A673 (cell line): ENCODE results near the gene GPRC5C. TPM values are rescaled to one million over a fixed set of nuclear protein-coding genes. Genes with fewer than 3 reads are reported as not detected.

ENCODE experiments used
- BruUV-seq: library from RNA; stranded (reverse); fragments of 400-500 nt; replicated peaks from 2 replicates; lab custom pipeline; 2021; lab: Mats Ljungman, UMichigan
- CTCF ChIA-PET: fragments of 300-600 bp; sonication (Branson Sonifier 250); formaldehyde crosslinking; loops from one replicate; lab custom pipeline; 2022; ENCODE audit warnings: antibody characterized with exemption; lab: Charles Lee
- POLR2A ChIA-PET: fragments of 300-600 bp; sonication (Branson Sonifier 250); formaldehyde crosslinking; loops from one replicate; lab custom pipeline; 2022; ENCODE audit warnings: antibody characterized with exemption; ENCODE audit not compliant: low non-redundant PET; lab: Charles Lee
- DNase-seq: peaks from one replicate; pipeline ENCODE4 v3.0.0-alpha.2; 2015; ENCODE audit warnings: low spot score
- H3K27ac ChIP-seq: fragments of 200-600 bp; sonication (generic); 2 replicates; pipeline ENCODE4 v1.5.1; 2016; ENCODE audit warnings: mixed run types, low read depth, mild to moderate bottlenecking, mixed read lengths, antibody characterized with exemption, low read length; ENCODE audit not compliant: poor library complexity, severe bottlenecking
- H3K27me3 ChIP-seq: fragments of 200-600 bp; sonication (generic); replicated peaks from 2 replicates; pipeline ENCODE4 v1.6.1; 2017; ENCODE audit warnings: mixed run types, low read depth, mild to moderate bottlenecking, mixed read lengths, antibody characterized with exemption, low read length; ENCODE audit not compliant: insufficient read depth, poor library complexity
- H3K36me3 ChIP-seq: fragments of 200-600 bp; sonication (generic); 2 replicates; pipeline ENCODE4 v1.6.1; 2016; ENCODE audit warnings: mixed run types, mild to moderate bottlenecking, mixed read lengths, antibody characterized with exemption, low read length; ENCODE audit not compliant: insufficient read depth, poor library complexity, severe bottlenecking
- H3K4me1 ChIP-seq: fragments of 200-600 bp; sonication (generic); 2 replicates; pipeline ENCODE4 v1.6.1; 2017; ENCODE audit warnings: mixed run types, mild to moderate bottlenecking, mixed read lengths, antibody characterized with exemption, low read length; ENCODE audit not compliant: insufficient read depth, poor library complexity, severe bottlenecking
- H3K4me3 ChIP-seq: fragments of 200-600 bp; sonication (generic); 2 replicates; pipeline ENCODE4 v1.5.1; 2016; ENCODE audit warnings: low read depth, mixed run types, mild to moderate bottlenecking, mixed read lengths, low read length; ENCODE audit not compliant: poor library complexity, severe bottlenecking
- H3K9me3 ChIP-seq: fragments of 200-600 bp; sonication (generic); 2 replicates; pipeline ENCODE4 v1.6.1; 2016; ENCODE audit warnings: mixed run types, low read depth, mild to moderate bottlenecking, mixed read lengths, antibody characterized with exemption, low read length; ENCODE audit not compliant: poor library complexity, severe bottlenecking
- CTCF ChIP-seq: fragments of 300-800, 200-600 bp; sonication (generic); conservative IDR thresholded peaks from 2 replicates; pipeline ENCODE4 v1.5.1; 2017; ENCODE audit warnings: low read depth, mild to moderate bottlenecking, antibody characterized with exemption, low read length, moderate library complexity, mixed read lengths
- EZH2 ChIP-seq: fragments of 200-600 bp; sonication (generic); IDR thresholded peaks from 2 replicates; pipeline ENCODE4 v1.6.1; 2017; ENCODE audit warnings: borderline replicate concordance, low read depth, mild to moderate bottlenecking, mixed read lengths, antibody characterized with exemption, low read length; ENCODE audit not compliant: poor library complexity, severe bottlenecking
- intact Hi-C: fragments of 100-400 bp; cut with micrococcal nuclease; formaldehyde crosslinking; loops from one replicate; pipeline ENCODE4 v1.10.0; 2022; ENCODE audit not compliant: unreplicated experiment
- total RNA-seq: library from RNA; stranded (reverse); gene quantifications from 2 replicates; pipeline ENCODE4 v1.2.3, GENCODE V29; 2021

Gene GPRC5C
- total RNA-seq, 1 experiment from 2014 or later: not detected

- intact Hi-C loops: no loop called here
- Histone ChIP-seq H3K4me3 (no peak overlapping the region), H3K9me3 (no peaks in the 10 kb centered on the region), H3K36me3 (no peaks in the 10 kb centered on the region), H3K4me1 (no peaks in the 10 kb centered on the region), H3K27ac (no peak overlapping the region), H3K27me3 (peaks cover 4% of the 10 kb centered on the region)
- no TSS peak for BruUV-seq
- DNase-seq: no peak
- POLR2A ChIA-PET: no interaction called here
- TF ChIP-seq EZH2 (no peak), CTCF (no peak)
- CTCF ChIA-PET: no interaction called here
Measured at GRCh38 chr17:74419928-74420411, 11.9 kb upstream of the GPRC5C start.

GRCh38 chr17:74424117-74424516, 7.8 kb upstream of the GPRC5C start:
- no peak overlapping the region for H3K4me3 ChIP-seq
- H3K4me1 ChIP-seq: no peaks in the 10 kb centered on the region
- no peak for TF ChIP-seq CTCF
- no peak for TF ChIP-seq EZH2
- intact Hi-C loops: no loop called here
- H3K36me3 ChIP-seq: no peaks in the 10 kb centered on the region
- H3K27ac ChIP-seq: no peak overlapping the region
- H3K27me3 ChIP-seq: peaks cover 6% of the 10 kb centered on the region
- no peak for DNase-seq
- CTCF ChIA-PET: no interaction called here
- no peaks in the 10 kb centered on the region for H3K9me3 ChIP-seq
- POLR2A ChIA-PET: no interaction called here
- BruUV-seq: no TSS peak

DNA sequence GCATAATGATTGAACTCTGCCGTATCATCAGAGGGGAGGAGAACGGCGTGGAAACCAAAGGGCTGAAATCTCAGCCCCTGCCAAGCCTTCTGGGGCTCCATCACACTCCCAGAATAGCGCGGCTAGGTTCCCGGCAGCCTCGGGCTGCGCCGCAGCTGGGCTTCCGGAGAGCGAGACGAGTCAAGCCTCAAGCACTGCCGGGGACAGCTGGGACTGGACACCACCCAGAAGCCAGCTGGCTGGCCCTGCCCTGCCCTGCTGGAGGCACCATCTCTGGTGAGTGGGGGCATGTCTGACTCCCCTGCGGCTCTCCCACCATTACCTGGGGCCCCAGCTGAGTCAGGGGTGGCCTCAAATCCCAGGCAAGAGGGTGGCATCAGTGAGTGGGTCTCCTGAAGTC, 7.2 kb upstream of the GPRC5C start:
- DNase-seq: no peak
- H3K9me3 ChIP-seq: no peaks in the 10 kb centered on the region
- TF ChIP-seq CTCF: no peak
- TF ChIP-seq EZH2: no peak
- CTCF ChIA-PET: no interaction called here
- peaks cover 6% of the 10 kb centered on the region for H3K27me3 ChIP-seq
- no peak overlapping the region for H3K27ac ChIP-seq
- H3K36me3 ChIP-seq: no peaks in the 10 kb centered on the region
- no peaks in the 10 kb centered on the region for H3K4me1 ChIP-seq
- POLR2A ChIA-PET: no interaction called here
- H3K4me3 ChIP-seq: no peak overlapping the region
- intact Hi-C loops: no loop called here
- BruUV-seq: no TSS peak
